H1 (cell line): ENCODE results near the gene AMN1.

Experiments used
- BRCA1 ChIP-seq: IDR thresholded peaks from 2 replicates; pipeline ENCODE4 v1.6.1; 2012; ENCODE audit warnings: low read depth, low read length, improper control_type of control experiment
- CTCF ChIP-seq, 3 experiments: IDR thresholded peaks; 1 replicate in 2 of 3; 2 replicates in 1 of 3; pipeline versions ENCODE4 v1.5.1 to v1.6.1; 2011; ENCODE audit warnings: low read length in 3 of 3, mild to moderate bottlenecking in 3 of 3, inconsistent platforms in 2 of 3, low read depth in 1 of 3, moderate library complexity in 1 of 3; ENCODE audit not compliant: insufficient read depth in 1 of 3; ENCODE audit errors: control extremely low read depth in 1 of 3
- EP300 ChIP-seq, 2 experiments: IDR thresholded peaks; 1 replicate in 1 of 2; 2 replicates in 1 of 2; pipeline ENCODE4 v1.6.1; 2011 to 2012; ENCODE audit warnings: low read depth in 2 of 2, low read length in 2 of 2, mild to moderate bottlenecking in 2 of 2, borderline replicate concordance in 1 of 2, inconsistent platforms in 1 of 2, moderate library complexity in 1 of 2
- EZH2 ChIP-seq: fragments of 200-600 bp; sonication (generic); IDR thresholded peaks from 2 replicates; pipeline ENCODE4 v1.7.1; 2012; ENCODE audit warnings: low read depth, mild to moderate bottlenecking, moderate library complexity, low read length, inconsistent platforms; ENCODE audit not compliant: severe bottlenecking
- JUN ChIP-seq: IDR thresholded peaks from 2 replicates; pipeline ENCODE4 v1.6.1; 2011; ENCODE audit warnings: low read depth, mild to moderate bottlenecking, improper control_type of control experiment, low read length
- JUND ChIP-seq: IDR thresholded peaks from 2 replicates; pipeline ENCODE4 v1.6.1; 2011; ENCODE audit warnings: mild to moderate bottlenecking, improper control_type of control experiment, low read length
- KDM1A ChIP-seq: fragments of 200-600, 300-600 bp; sonication (generic); IDR thresholded peaks from 2 replicates; pipeline ENCODE4 v1.7.1; 2016; ENCODE audit warnings: mild to moderate bottlenecking, low read length, borderline replicate concordance
- MAFK ChIP-seq: IDR thresholded peaks from 2 replicates; pipeline ENCODE4 v1.6.1; 2012; ENCODE audit warnings: low read depth, mild to moderate bottlenecking, improper control_type of control experiment, low read length
- NRF1 ChIP-seq: IDR thresholded peaks from 2 replicates; pipeline ENCODE4 v1.6.1; 2011; ENCODE audit warnings: mild to moderate bottlenecking, low read depth, low read length, improper control_type of control experiment
- POLR2A ChIP-seq, 2 experiments: IDR thresholded peaks; 1 replicate in 1 of 2; 2 replicates in 1 of 2; pipeline ENCODE4 v1.6.1; 2011; ENCODE audit warnings: low read depth in 2 of 2, low read length in 2 of 2, mild to moderate bottlenecking in 2 of 2; ENCODE audit errors: control extremely low read depth in 1 of 2
- POLR2AphosphoS5 ChIP-seq: IDR thresholded peaks from 2 replicates; pipeline ENCODE4 v1.6.1; 2011; ENCODE audit warnings: low read depth, low read length
- POU5F1 ChIP-seq: IDR thresholded peaks from 2 replicates; pipeline ENCODE4 v1.6.1; 2011; ENCODE audit warnings: low read depth, mild to moderate bottlenecking, low read length, moderate library complexity
- RAD21 ChIP-seq, 2 experiments: IDR thresholded peaks in 1 of 2; conservative IDR thresholded peaks in 1 of 2; 2 replicates each; pipeline ENCODE4 v1.6.1; 2011; ENCODE audit warnings: low read depth in 2 of 2, low read length in 2 of 2, improper control_type of control experiment in 1 of 2, inconsistent platforms in 1 of 2, mild to moderate bottlenecking in 1 of 2, moderate library complexity in 1 of 2
- SP1 ChIP-seq: IDR thresholded peaks from 2 replicates; pipeline ENCODE4 v1.6.1; 2011; ENCODE audit warnings: low read depth, low read length

- TF ChIP-seq CTCF (IDR thresholded peaks at IDR 0.05; ENCODE audit: control extremely low read depth in 1 of 3, insufficient read depth in 1 of 3, low read depth in 1 of 3, low read length in 3 of 3): no peak
- TF ChIP-seq EP300 (IDR thresholded peaks at IDR 0.05; ENCODE audit: borderline replicate concordance in 1 of 2, low read depth in 2 of 2, low read length in 2 of 2): no peak
- TF ChIP-seq SP1: no peak
- no peak for TF ChIP-seq NRF1
- TF ChIP-seq MAFK: no peak
- no peak for TF ChIP-seq BRCA1
- TF ChIP-seq POU5F1: no peak
- no peak for TF ChIP-seq JUND
- TF ChIP-seq POLR2A (IDR thresholded peaks at IDR 0.05; ENCODE audit: control extremely low read depth in 1 of 2, low read depth in 2 of 2, low read length in 2 of 2): no peak
- TF ChIP-seq POLR2AphosphoS5: no peak
- TF ChIP-seq KDM1A: no peak
- TF ChIP-seq JUN: no peak
- TF ChIP-seq RAD21 (IDR thresholded peaks at IDR 0.05 in 1 of 2, conservative IDR thresholded peaks at IDR 0.05 in 1 of 2; ENCODE audit: low read depth in 2 of 2, low read length in 2 of 2): no peak
- TF ChIP-seq EZH2: no peak
Measured at GRCh38 chr12:31662176-31662849, 66.5 kb downstream of the AMN1 start.
